NCI-H146 treated with DMSO at 0.1 percent for 48 hours (cell line): ENCODE data around the gene IP6K3.

ENCODE experiments used
- DNase-seq: peaks from one replicate; lab custom pipeline; 2025; ENCODE audit not compliant: unreplicated experiment; lab: John Stamatoyannopoulos, UW

IP6K3 gene

DNA sequence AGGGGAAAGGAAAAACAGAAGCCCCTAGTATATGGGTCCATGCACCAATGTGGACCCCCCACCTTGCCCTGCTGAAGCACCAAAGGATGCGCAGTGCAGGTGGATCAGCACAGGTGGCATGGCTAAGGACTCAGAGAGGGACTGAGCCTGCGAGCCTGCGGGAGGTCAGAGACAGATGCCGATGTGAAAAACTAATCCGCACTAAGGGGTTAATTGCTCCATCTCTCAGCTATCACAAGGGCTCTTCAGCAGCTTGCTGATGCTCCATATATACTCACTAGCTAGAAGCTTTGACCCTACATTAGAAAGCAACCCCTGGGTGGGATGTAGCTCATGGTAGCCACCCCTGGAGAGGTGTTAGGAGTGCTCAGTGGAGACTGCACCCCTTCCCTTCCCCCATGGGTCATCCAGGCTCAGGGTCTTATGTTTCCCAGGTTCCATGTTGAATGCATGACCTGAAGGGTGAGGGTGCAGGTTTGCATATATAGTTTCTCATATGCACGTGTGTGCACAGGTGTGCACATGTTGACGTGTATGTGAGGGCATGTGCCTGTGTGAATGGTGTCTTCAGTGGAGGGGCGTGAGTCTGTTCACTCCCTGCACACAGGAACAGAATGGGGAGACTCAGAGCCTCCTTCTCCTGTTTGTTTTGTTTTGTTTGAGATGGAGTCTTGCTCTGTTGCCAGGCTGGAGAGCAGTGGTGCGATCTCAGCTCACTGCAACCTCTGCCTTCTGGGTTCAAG lies 13.4 kb upstream of the IP6K3 start:
- no peak for DNase-seq

DNA sequence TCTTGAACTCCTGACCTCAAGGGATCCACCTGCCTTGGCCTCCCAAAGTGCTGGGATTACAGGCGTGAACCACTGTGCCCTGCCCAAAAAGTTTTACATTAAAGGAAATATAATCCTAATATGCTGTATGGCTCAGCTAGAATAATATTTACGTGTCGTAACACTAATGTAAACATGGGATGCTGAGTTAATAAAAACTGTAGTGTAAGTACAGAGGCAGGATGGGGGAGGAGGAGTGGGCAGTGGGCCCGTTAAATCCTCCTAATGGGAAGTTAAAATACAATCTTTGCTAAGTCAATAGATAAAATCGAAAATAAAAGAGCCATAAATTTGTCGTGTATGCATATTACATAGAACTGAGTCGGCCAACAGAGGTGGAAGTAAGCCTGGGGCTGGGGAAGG lies 12.1 kb upstream of the IP6K3 start:
- DNase-seq: no peak

GRCh38 chr6:33757906-33758305 lies 11.2 kb upstream of the IP6K3 start:
- DNase-seq: no peak

DNA sequence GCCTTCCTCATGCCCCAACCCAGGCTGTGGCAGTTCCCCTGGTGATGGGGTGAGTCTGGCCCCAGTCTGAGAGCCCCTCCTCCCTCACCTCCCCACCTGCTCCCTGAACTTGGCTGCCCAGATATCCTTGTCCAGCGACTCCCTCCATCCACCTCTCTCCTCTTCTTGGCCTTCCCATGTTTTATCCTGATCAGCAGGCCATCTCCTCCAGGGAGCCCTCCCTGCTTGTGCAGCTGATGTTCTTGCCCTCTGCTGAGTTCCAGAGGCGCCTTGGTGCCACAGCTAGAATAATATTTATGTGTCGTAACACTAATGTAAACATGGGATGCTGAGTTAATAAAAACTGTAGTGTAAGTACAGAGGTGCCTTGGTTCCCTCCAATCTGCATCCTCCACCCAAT lies 10.4 kb upstream of the IP6K3 start:
- no peak for DNase-seq

- DNase-seq: no peak
Measured at GRCh38 chr6:33756211-33756954, 9.7 kb upstream of the IP6K3 start.

GRCh38 chr6:33755070-33755869 lies 8.6 kb upstream of the IP6K3 start:
- DNase-seq: peak; percentile 66

GRCh38 chr6:33754222-33754621 lies 7.5 kb upstream of the IP6K3 start:
- no peak for DNase-seq

GRCh38 chr6:33752646-33753015 lies 5.9 kb upstream of the IP6K3 start:
- DNase-seq: no peak

- DNase-seq: peak; percentile 81
Measured at GRCh38 chr6:33751771-33752645, 5.3 kb upstream of the IP6K3 start.

DNA sequence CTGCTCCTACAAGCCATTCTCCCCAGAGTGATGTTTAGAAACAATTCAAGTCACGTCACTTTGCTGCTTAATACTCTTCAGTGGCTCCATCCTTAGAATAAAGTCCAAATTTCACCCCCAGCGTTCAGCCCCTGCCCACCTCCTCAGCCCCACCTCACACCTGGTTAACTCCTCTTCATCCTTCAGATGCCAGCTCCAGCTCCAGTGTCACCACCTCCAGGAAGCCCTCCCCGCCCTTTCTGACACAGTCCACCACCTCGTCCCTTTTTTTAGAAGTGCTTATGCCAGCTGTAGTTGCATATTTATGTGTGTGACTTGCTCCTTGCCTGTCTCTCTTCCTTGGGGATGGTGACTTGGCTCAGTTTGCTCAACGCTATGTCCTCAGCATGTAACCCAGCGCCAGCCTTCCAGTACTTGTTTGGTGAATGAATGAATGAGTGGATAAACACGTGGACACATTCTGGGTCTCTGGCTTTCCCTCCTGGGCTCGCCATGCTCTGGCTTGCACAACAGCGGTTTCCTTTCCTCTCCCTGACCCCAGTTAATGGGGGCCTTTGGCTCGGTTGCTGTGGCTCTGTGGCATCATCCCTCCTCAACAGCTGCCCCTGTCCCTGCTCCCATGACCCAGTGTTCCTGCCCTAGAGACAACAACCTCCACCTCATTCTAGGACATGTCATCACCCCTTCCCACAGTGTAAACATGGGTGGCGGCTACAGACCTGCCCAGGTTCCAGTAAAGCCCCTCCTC lies 3.7 kb upstream of the IP6K3 start:
- no peak for DNase-seq

- no peak for DNase-seq
Measured at GRCh38 chr6:33749401-33749800, 2.7 kb upstream of the IP6K3 start.

- peak; percentile 17 for DNase-seq
Measured at GRCh38 chr6:33748841-33749240, 2.1 kb upstream of the IP6K3 start.

DNA sequence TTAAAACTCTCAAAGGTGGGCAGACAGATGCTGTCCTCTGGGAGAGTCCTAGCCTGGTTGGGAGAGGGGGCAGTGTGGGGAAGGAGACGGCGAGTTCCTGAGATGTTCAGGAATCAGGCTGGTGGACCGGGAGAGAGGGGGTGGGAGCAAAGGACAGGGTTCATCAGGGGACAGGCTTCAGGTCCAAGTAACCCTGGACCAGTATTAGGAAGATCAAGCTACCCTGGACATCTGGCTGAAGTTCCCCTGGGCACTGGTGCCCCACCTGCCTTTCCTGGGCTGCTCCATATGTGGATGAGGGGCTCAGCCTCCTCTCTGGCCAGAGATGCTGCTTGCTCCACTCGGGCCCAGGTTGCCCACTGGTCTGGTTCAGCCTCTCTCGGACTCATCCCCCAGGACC lies 1.1 kb upstream of the IP6K3 start:
- no peak for DNase-seq

DNA sequence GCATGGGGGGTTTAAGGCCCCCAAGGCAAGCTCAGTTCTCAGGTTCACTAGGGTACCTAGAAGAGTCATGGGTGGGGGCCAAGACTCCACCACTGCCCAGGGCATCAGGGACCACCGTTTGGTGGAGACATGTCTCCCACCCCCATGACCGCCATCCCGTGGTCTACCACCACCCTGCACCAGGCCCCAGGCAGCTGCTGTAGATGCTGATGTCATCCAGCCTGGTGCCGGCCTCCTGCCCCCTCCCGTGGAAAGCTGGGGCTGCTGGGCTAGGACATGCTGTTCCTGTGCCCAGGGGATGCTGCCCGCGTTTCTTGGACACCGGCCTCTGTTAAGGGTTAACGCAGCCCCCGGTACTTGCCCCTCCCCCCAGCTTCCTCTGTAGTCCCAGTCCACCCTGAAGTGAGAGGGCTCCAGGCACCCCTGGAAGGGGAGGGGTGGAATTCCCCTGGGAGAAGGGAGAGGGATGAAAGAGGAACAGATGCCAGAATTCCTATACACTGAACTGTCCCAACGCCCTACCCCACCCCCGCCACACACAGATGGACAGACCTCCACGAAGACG lies 587 bp downstream of the IP6K3 start:
- no peak for DNase-seq

- no peak for DNase-seq
Measured at GRCh38 chr6:33745548-33745947, 1.2 kb downstream of the IP6K3 start.

- no peak for DNase-seq
Measured at GRCh38 chr6:33744895-33745546, 1.7 kb downstream of the IP6K3 start.

DNA sequence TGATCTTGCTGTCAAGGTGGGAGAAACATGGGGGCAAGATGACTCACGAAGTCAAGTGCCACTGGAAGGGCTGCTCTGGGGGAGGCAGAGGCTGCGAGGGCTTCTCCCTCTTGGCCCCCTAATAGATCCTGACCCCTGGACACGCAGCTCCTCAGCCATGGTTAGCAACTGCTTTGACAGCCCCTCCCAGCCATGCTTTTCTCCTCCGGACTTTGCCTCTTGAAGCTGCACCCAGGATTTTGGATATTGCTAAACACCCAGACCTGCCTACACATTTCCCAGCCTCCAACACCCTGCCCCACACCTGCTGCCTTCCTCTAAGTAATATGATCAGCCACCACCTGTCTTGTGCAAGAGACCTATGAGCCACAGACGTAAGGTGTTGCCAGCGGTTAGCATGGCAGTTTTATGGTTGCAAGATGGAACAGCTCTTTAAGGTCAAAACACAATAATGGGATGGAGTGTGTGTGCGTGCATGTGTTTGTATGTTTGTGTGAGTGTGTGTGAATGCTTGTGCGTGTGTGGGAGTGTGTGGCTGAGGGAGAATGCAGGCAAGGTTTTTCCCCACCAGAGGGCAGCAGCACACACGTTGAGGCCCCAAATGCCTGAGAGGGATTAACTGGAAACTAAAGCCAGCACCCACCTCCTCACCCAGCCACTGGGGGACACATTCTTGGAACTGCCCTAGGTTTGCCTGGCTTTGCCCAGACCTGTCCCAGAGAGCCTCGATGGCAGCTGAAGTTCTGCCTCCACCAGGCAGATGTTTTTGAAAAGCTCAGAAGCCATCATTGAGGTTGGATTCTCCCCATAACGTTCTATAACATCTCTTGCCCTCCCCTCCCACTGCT lies 2.5 kb downstream of the IP6K3 start:
- peak; percentile 86 for DNase-seq

DNA sequence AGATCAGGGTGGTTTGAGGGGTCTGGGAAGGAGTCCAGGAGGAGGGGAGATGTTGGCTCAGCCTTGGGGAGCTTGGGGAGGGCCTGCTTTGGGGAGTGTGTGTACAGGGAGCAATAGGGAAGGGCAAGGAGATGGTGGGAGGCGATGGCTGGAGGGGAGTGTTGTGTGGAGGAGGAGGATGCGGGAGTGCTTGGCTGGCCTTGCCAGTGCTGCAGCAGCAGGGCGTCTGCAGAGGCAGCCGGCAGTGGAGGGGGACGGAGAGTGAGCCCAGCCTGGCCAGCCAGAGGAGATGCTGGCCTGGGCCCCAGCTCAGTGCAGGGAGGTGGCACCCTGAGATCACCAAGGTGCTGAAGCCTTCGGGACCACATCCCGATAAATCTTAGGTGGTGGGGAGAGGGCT lies 3.9 kb downstream of the IP6K3 start:
- no peak for DNase-seq
